OCI-LY1 (cell line): ENCODE measurements around the gene PDZRN4.

Source experiments
- H2AFZ ChIP-seq: fragments of 200-600 bp; sonication (generic), shearing (Covaris generic); 2 replicates; pipeline ENCODE4 v1.6.0; 2014; ENCODE audit warnings: antibody characterized with exemption, mild to moderate bottlenecking, low read length
- H3F3A ChIP-seq: fragments of 200-600 bp; sonication (generic), shearing (Covaris generic); 2 replicates; pipeline ENCODE4 v1.6.0; 2014; ENCODE audit warnings: mild to moderate bottlenecking, antibody characterized with exemption, low read length, moderate library complexity; ENCODE audit not compliant: insufficient read depth
- H3K27ac ChIP-seq: fragments of 200-600 bp; sonication (generic); 2 replicates; pipeline ENCODE4 v1.5.1; 2014; ENCODE audit warnings: low read length, mixed run types, mild to moderate bottlenecking, low read depth; ENCODE audit not compliant: poor library complexity, severe bottlenecking
- H3K27me3 ChIP-seq: fragments of 200-600 bp; sonication (generic); 2 replicates; pipeline ENCODE4 v1.6.0; 2014; ENCODE audit warnings: antibody characterized with exemption, mild to moderate bottlenecking, low read length, moderate library complexity; ENCODE audit not compliant: insufficient read depth
- H3K36me3 ChIP-seq: fragments of 200-600 bp; sonication (generic); 2 replicates; pipeline ENCODE4 v1.6.1; 2014; ENCODE audit warnings: mild to moderate bottlenecking, antibody characterized with exemption, low read length, moderate library complexity, mixed read lengths; ENCODE audit not compliant: insufficient read depth
- H3K4me1 ChIP-seq: fragments of 200-600 bp; sonication (generic); 2 replicates; pipeline ENCODE4 v1.5.1; 2014; ENCODE audit warnings: mild to moderate bottlenecking, low read length, moderate library complexity; ENCODE audit not compliant: insufficient read depth, severe bottlenecking
- H3K4me2 ChIP-seq: fragments of 200-600 bp; sonication (generic), shearing (Covaris generic); 2 replicates; pipeline ENCODE4 v1.6.1; 2014; ENCODE audit warnings: low read length
- H3K4me3 ChIP-seq: fragments of 200-600 bp; sonication (generic); 2 replicates; pipeline ENCODE4 v1.5.1; 2014; ENCODE audit warnings: low read length, low read depth, mild to moderate bottlenecking, mixed read lengths; ENCODE audit not compliant: poor library complexity, severe bottlenecking
- H3K79me2 ChIP-seq: fragments of 200-600 bp; shearing (Covaris generic); 2 replicates; pipeline ENCODE4 v1.6.1; 2016; ENCODE audit warnings: mixed run types, low read length, mixed read lengths; ENCODE audit not compliant: insufficient read depth
- H3K9ac ChIP-seq: fragments of 200-600 bp; sonication (generic), shearing (Covaris generic); 2 replicates; pipeline ENCODE4 v1.6.1; 2014; ENCODE audit warnings: mild to moderate bottlenecking, low read length, mixed read lengths
- H3K9me2 ChIP-seq: fragments of 200-600 bp; sonication (generic), shearing (Covaris generic); 2 replicates; pipeline ENCODE4 v1.6.1; 2014; ENCODE audit warnings: low read depth, mild to moderate bottlenecking, low read length, mixed read lengths
- H3K9me3 ChIP-seq: fragments of 200-600 bp; shearing (Covaris generic); 2 replicates; pipeline ENCODE4 v1.6.1; 2014; ENCODE audit warnings: low read length, mixed read lengths
- H4K20me1 ChIP-seq: fragments of 200-600 bp; sonication (generic), shearing (Covaris generic); 2 replicates; pipeline ENCODE4 v1.6.0; 2016; ENCODE audit warnings: mild to moderate bottlenecking, low read length; ENCODE audit not compliant: insufficient read depth
- CTCF ChIP-seq: fragments of 200-600 bp; sonication (generic), shearing (Covaris generic); IDR thresholded peaks from 2 replicates; pipeline ENCODE4 v1.5.1; 2017; ENCODE audit warnings: mild to moderate bottlenecking, antibody characterized with exemption, low read length, moderate library complexity, mixed read lengths
- EZH2 ChIP-seq: fragments of 200-600 bp; sonication (generic), shearing (Covaris generic); IDR thresholded peaks from 2 replicates; pipeline ENCODE4 v1.8.0; 2017; ENCODE audit warnings: borderline replicate concordance, mixed run types, mild to moderate bottlenecking, antibody characterized with exemption, low read length, moderate library complexity, mixed read lengths

Gene PDZRN4

GRCh38 chr12:41589878-41590277 is 401.8 kb downstream of the PDZRN4 start:
- Histone ChIP-seq H3K27ac (no peak overlapping the region), H3K36me3 (no peaks in the 10 kb centered on the region), H3K9me3 (no peaks in the 10 kb centered on the region), H2AFZ (no peak overlapping the region), H3F3A (no peaks in the 10 kb centered on the region), H4K20me1 (no peaks in the 10 kb centered on the region), H3K79me2 (no peaks in the 10 kb centered on the region), H3K27me3 (no peaks in the 10 kb centered on the region), H3K9me2 (no peaks in the 10 kb centered on the region), H3K4me1 (peaks cover 4% of the 10 kb centered on the region), H3K9ac (no peak overlapping the region), H3K4me3 (no peak overlapping the region), H3K4me2 (no peak overlapping the region)
- TF ChIP-seq EZH2 (no peak), CTCF (no peak)

- H3K79me2 ChIP-seq = no peaks in the 10 kb centered on the region
- H3F3A ChIP-seq = no peaks in the 10 kb centered on the region
- no peak overlapping the region for H3K4me3 ChIP-seq
- no peak overlapping the region for H3K27ac ChIP-seq
- H4K20me1 ChIP-seq = no peaks in the 10 kb centered on the region
- H3K9me2 ChIP-seq = no peaks in the 10 kb centered on the region
- H2AFZ ChIP-seq = 0 out of 2 replicates have a peak overlapping the region, but pooled peaks have one; percentile 16
- peaks cover 12% of the 10 kb centered on the region for H3K4me1 ChIP-seq
- H3K36me3 ChIP-seq = no peaks in the 10 kb centered on the region
- H3K4me2 ChIP-seq = no peak overlapping the region
- no peak for TF ChIP-seq EZH2
- no peak for TF ChIP-seq CTCF
- no peaks in the 10 kb centered on the region for H3K27me3 ChIP-seq
- no peak overlapping the region for H3K9ac ChIP-seq
- no peaks in the 10 kb centered on the region for H3K9me3 ChIP-seq
These were observed 408.1 kb downstream of the PDZRN4 start for GRCh38 chr12:41596190-41596589.

- Histone ChIP-seq H3K4me3 (no peak overlapping the region), H3K4me1 (peaks cover 18% of the 10 kb centered on the region), H3K9me2 (no peaks in the 10 kb centered on the region), H3K27ac (no peak overlapping the region), H3K27me3 (no peaks in the 10 kb centered on the region), H3K4me2 (no peak overlapping the region), H4K20me1 (no peaks in the 10 kb centered on the region), H3K9me3 (no peaks in the 10 kb centered on the region), H3F3A (no peaks in the 10 kb centered on the region), H3K9ac (no peak overlapping the region), H3K79me2 (no peaks in the 10 kb centered on the region), H3K36me3 (no peaks in the 10 kb centered on the region), H2AFZ (no peak overlapping the region)
- TF ChIP-seq CTCF (no peak), EZH2 (no peak)
These were observed 416.7 kb downstream of the PDZRN4 start for GRCh38 chr12:41604830-41605229.
